GM18505 (cell line): Measurements from ENCODE around the gene ADORA1.

Experiments
- ATAC-seq: cut with Tn5 transposase; IDR thresholded peaks from one replicate; pipeline ENCODE4 v1.9.1; 2021; ENCODE audit not compliant: unreplicated experiment
- POLR2A ChIP-seq: IDR thresholded peaks from 4 replicates; pipeline ENCODE4 v1.6.1; 2011; ENCODE audit warnings: borderline replicate concordance; ENCODE audit not compliant: insufficient read depth, insufficient read length; ENCODE audit errors: extremely low read depth

The ADORA1 gene

DNA sequence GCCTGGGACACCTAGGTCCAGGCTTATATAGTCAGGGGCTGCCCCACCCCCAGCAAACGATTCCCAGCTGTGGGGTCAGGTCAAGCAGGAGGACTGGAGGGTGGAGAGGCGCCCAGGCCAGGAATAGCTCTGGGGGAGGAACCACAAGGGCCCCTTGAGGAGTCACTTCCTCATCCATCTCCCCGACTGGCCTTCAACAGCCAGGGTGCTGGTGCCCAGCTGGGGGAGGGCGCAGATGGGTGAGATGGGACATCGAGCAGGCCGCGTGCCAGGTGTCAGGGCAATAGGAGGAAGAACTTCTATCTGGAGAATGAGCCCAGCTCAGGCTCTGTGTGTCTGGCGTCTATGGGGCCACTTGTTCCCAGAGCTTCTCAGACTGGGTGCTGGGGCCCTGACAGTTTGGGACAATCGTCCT lies 48.3 kb downstream of the ADORA1 start:
- no peak for ATAC-seq
- no peak for TF ChIP-seq POLR2A

DNA sequence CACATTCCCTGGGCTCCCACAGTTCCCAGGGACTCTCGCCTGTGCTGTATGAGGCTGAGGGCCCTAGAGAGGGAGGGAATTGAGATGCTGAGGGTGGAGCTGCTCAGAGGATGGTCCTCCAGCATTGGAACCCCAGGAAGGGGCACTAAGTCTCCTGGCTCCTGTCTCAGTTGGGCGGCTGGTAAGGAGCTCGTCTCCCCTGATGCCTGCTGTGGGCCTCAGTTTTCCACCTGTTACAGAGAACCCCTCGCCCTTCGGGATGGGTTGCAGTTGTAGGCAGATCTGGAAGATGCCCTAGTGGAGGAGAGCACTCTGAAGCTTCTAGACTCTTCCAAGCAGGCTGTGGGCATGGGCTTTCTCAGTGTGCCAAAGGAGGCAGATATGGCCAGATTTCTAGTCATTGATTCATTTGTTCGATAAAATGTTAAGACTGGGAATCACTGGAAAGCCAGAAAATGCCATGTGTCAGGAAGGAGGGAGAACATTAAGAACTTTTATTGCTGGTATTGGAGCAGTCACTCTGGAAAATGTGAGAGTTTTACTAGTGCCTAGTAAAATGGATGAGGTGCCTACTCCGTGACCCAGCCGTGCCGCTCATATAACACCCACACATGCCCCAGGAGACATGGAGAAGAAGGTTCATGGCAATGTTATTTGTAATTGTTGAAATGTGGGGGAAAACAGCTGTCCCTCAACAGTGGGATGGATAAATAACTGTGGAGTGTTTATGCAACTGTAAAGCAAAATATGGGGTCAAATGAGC lies 48.9 kb downstream of the ADORA1 start:
- no peak for ATAC-seq
- TF ChIP-seq POLR2A: no peak

DNA sequence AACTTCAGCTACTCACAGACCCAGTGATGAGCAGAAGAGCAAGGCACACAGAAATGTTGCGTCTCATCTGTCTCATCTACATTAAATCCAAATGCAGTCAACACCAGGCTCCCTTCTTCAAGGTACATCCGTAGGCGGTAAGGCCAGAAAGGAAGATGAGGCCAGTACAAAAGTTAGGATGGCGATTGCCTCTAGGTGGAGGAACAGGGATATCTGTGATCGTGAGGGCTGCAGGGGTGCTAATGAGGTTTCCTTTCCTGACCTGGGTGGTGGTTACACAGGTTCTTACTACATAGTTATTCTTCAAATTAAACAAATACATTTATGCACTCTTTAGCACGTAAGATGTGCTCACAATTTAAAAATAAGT lies 49.5 kb downstream of the ADORA1 start:
- ATAC-seq: no peak
- no peak for TF ChIP-seq POLR2A

- no peak for TF ChIP-seq POLR2A
- no peak for ATAC-seq
These were observed 50.0 kb downstream of the ADORA1 start for GRCh38 chr1:203177470-203178039.

DNA sequence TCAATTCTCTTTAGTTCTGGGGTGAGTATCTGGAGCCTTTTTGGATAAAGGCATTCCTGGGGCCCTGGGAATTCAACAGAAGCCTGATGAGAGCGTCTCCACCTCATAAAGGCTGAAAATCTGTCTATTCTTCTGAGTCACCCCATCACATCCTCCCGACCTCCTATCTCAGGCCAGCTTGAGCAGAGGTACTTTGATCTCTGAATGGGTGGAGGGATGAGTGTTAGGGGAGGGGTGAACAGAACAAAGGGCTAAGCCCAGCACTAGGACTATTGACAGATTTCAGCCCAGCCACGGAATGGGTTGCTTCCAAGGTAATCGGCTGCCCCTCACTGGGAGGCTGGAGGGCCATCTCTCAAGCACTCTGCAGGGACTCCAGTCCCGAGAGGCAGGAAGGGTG lies 50.6 kb downstream of the ADORA1 start:
- no peak for TF ChIP-seq POLR2A
- ATAC-seq: no peak

- no peak for ATAC-seq
- no peak for TF ChIP-seq POLR2A
These were observed 51.5 kb downstream of the ADORA1 start for GRCh38 chr1:203178821-203179666.

- no peak for TF ChIP-seq POLR2A
- ATAC-seq: no peak
These were observed 52.1 kb downstream of the ADORA1 start for GRCh38 chr1:203179667-203180005.

DNA sequence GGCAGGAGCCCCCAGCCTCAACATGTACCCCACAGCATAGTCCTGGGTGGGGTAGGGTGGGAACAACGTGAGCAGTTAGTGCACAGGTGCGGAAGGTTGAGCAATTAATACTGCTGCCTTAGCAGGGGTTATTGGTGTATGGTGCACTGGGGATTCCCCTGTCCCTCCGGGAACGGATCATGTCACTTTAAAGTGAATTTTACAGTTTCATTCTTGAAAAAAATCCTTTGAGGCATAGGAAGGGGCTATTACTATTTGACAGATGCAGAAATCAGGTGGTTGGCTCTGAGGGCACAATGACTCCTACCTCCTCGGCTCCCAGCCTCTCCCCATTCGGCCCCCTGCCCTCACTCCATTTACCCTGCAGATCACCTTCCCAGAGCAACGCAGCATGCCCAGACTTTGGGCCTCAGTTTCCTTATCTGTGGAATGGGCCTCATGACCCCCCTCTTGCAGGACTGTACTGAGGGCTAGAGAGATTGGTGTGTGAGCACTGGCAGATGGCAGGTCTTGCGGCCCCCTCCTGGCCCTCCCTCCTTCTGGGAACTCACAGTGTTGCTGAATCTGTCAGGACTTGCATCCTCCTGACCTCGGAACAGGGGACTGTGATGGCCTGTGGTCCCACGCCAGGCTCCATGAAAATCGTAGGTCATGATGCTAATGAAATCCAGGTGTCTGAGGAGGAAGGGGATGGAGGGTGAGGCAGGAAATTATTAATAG lies 53.2 kb downstream of the ADORA1 start:
- no peak for ATAC-seq
- TF ChIP-seq POLR2A: no peak

DNA sequence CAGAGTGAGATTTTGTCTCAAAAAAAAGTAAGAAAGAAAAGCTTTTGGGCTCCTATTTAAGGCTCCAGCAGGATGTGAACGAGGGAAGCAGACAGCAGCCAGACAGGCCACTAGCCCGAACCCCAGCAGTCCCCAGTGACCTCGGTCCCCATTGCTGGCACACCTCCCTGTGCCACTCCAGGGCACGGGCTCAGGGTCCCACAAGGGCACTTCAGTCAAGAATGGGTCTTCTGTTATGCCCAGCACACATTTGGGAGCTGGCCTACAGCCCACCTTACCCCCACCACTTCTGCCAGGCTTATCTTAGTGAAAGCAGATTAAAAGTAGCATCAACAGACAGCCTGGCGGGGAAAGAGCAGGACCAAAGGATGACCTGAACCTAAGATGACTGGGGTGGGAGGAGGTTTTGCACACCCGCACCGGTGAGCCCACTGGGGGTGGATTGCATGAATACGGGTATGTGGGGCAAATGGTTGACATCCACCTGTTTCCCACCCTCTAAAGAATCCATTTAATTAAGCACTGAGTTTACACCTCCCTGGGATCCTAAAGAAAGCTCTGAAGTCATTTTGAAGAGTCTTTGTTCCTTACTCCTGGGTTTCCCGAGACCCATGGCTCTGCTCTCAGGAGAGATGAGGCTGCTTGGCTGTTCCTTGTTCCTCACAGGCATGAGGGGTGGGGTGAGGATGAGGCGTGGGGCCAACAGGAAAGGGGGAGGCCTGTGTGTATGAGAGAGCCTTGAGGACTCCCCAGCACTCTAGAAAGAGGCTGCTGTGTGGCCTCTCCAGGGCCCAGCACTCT lies 54.3 kb downstream of the ADORA1 start:
- no peak for TF ChIP-seq POLR2A
- ATAC-seq: no peak

- ATAC-seq: no peak
- TF ChIP-seq POLR2A: no peak
These were observed 54.9 kb downstream of the ADORA1 start for GRCh38 chr1:203182387-203182953.

- no peak for TF ChIP-seq POLR2A
- ATAC-seq: no peak
These were observed 56.3 kb downstream of the ADORA1 start for GRCh38 chr1:203183828-203184227.

GRCh38 chr1:203184467-203184866 lies 56.9 kb downstream of the ADORA1 start:
- TF ChIP-seq POLR2A: no peak
- no peak for ATAC-seq
